GM21528 (cell line): ENCODE measurements around the gene INAFM2.

Source experiments
- ATAC-seq: cut with Tn5 transposase; IDR thresholded peaks from one replicate; pipeline ENCODE4 v1.9.1; 2021; ENCODE audit warnings: mild to moderate bottlenecking, moderate library complexity; ENCODE audit not compliant: unreplicated experiment, low FRiP score

Gene INAFM2

DNA sequence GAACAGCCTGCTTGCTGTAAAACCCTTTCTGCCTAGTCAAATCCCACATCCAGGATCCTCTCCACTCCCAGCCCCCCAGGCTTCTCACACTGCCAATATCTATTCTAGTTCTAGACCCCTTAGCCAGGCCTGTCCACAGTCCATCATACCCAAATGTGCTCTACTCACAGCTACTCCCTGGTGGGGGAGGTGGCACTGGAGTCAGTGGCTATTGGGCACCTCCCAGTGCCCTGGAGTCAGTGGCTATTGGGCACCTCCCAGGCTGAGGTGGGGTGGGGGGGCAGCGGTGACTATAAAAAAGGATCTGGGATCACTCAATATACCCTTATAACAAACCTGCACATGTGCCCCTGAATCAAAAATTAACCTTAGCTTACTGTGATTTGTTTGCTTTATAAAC, 33.8 kb downstream of the INAFM2 start:
- ATAC-seq: no peak

DNA sequence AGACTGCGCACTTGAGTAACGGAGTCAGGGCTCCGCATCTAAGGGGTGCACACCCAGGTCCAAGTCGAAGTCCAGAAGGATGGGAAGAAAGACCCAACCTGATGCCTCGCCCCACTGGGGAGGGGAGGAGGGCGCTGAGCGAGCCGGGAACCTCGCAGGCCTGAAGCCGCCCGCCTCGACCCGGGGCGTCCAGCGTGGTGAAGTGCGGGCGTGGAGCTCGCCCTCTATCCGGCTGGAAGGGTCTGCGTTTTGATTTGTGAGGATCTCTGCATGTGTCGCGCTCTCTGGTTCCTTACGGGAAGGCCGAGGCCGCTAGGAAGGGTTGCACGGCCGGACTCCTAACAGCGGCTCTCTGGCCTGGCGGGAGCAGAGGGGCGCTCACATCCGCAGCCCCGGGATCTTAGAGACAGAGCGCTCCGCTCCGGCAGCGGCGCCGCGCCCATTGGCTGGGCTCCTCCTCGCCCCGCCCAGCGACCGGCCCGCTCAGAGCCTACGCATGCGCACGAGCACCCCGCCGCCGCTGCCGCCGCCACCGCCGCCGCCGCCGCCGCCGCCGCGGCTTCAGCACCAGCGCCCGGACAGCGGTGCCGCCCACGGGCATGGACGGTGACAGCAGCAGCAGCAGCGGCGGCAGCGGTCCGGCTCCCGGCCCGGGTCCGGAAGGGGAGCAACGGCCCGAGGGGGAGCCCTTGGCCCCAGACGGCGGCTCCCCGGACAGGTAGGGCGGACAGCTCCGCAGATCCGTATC, 34.4 kb downstream of the INAFM2 start, which contains the start of gene DISP2:
TSS of gene DISP2 (plus strand) at position 497 of the 748 bp plus-strand sequence. CDS start at position 600, 103 bp downstream.
- ATAC-seq: peak; percentile 66

DNA sequence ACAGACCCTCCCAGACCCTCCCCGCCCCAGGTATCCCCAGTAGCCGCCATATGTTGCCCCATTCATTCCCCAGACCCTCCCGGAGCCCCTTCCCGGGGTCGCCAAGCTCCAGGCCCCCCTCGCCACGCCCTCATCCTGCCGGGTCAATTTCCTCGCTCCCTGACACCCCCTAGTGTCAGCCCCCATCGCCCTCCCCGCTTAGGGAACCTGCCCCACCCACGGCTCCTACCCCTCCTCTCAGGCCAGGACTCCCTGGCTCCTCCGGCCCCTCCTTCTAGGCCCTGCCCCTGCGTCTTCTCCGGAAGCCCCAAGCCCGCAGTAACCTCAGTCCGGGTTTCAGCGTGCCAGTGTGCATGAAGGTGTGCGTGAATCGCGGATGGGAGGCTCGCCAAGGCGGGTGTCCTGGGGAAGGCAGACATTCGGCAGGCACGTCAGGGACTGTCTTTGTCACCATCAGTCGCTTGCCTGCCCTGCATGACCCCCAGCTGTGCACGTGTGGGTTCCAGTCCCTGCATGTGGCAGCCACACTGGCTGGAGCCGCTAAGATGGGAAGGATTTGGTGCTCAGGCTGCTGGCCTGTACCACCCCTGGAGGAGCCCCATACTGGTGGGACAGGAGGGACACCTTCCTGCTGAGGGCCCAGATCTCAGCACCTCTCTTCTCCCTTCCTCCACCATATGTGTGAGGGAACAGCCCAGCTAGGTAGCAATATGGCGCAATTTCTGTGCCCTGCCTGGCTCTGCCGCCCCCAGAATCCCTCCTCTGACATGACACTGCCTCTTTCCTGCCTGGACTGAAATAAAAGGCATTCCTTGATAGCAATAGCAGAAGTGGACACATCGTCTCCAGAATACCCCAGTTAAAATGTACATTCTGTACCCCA, 35.2 kb downstream of the INAFM2 start:
- no peak for ATAC-seq

DNA sequence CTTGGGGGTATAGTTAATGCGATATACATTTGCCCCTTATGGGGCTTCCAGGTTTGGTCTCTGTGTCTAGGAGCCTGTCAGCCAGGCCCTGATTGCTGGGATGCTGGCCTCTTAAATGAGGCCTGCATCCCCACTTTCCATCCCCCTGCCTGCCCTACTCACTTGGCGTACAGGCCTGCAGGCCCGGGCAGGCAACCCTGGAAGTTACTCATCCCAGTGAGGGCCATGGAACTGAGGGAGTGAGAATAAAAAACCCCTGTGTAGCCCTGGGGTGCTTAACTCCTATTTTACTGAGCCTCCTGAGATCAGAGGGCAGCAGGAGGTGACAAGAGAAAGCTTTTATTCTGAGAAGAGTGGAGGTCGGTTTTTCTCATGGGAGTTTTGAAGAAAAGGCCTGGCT, 36.5 kb downstream of the INAFM2 start:
- no peak for ATAC-seq

DNA sequence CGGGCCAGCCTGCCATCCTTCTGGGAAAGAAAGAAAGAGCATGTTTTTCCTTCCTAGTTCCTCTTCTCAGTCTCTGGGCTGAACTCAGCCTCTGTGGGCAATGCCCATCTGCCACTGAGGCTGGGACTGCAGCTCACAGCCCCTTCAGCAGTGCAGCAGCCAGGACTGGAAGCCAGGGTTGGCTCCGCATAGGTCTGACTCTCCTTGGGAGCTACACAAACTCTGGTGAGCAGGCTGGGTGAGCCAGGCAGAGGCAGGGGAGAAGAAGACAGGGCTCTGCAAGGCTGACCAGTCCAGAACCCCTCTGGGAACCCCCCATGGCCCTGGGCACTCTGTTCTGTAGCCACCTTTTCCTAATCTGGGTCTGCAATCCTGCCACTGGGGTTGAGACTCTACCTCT, 38.1 kb downstream of the INAFM2 start:
- no peak for ATAC-seq

DNA sequence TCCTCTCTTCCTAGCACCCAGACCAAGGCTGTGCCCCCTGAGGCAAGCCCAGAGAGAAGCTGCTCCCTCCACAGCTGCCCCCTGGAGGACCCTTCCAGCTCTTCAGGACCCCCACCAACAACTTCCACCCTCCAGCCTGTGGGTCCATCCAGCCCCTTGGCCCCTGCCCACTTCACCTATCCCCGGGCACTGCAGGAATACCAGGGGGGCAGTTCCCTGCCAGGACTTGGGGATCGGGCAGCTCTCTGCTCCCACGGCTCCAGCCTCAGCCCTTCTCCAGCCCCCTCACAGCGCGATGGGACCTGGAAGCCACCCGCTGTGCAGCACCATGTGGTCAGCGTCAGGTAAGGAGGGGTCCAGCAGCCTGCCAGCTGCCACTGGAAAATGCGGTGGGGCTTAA, 40.1 kb downstream of the INAFM2 start:
- ATAC-seq: no peak

DNA sequence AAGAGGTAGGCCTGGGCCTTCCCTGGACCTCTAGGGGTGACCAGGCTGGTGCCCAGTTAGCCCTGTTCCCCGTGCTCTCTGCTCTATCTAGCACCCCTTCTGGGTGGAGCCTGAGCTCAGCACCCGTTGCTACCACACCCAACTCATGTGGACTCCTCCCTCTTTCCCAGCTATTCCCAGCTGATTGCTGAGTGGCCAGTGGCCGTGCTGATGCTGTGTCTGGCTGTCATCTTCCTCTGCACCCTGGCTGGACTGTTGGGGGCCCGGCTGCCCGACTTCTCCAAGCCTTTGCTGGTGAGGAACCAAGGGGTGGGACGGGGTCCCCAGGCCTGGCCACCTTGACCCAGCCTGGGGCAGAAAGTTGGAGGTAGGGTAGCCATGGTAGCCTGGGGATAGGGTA, 40.8 kb downstream of the INAFM2 start:
- no peak for ATAC-seq

DNA sequence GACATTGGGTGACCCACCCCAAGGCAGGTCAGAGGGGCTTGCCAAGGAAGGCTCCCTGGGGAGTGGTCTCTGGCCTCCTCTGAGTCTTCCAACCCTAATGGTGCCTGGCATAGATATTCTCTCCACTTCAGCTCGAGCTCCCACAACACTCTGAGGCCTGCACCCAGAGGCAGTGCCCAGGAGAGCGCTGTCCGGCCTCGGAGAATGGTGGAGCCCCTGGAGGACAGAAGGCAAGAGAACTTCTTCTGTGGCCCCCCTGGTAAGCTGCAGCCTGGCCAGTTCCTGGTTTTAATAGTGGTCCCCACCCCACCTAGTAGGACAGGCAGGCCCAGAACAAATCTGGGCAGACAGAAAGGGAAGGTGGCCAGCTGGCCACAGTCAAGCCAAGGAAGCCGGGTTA, 41.5 kb downstream of the INAFM2 start:
- ATAC-seq: no peak

DNA sequence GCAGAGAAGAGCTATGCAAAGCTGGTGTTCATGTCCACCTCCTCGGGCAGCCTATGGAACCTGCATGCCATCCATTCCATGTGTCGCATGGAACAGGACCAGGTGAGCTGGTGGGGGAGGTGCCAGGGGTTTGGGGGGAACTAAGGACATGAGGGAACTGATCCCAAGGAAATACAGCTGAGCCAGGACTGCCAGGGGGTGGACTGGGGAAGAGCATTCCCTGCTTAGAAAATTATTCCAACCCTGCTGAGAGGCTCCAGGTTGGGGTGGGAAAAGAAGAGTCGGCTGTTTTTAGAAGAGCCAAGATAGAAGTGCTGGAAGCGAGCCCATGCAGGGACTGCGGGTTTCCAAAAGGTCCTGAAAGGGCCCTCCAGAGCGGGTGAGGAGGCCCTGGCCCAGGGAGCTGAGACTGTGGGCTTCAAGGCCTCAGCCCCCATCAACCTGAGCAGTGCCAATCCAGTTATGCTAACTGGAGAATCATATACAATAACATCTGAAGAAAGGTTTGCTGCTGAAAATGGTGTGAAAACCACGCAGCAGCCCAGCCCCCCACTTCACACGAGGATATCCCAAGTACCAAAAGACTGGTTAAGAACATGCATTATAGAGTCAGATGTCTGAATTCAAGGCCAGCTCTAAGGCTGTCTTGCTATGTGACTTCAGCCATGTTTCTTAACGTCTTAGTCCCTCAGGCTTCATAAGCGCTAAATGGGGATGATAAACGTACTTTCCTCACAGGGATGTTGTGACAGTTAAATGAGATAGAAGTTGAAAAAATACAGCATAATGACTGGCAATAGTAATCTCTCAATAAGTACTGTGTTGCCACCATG, 42.3 kb downstream of the INAFM2 start:
- ATAC-seq: no peak

DNA sequence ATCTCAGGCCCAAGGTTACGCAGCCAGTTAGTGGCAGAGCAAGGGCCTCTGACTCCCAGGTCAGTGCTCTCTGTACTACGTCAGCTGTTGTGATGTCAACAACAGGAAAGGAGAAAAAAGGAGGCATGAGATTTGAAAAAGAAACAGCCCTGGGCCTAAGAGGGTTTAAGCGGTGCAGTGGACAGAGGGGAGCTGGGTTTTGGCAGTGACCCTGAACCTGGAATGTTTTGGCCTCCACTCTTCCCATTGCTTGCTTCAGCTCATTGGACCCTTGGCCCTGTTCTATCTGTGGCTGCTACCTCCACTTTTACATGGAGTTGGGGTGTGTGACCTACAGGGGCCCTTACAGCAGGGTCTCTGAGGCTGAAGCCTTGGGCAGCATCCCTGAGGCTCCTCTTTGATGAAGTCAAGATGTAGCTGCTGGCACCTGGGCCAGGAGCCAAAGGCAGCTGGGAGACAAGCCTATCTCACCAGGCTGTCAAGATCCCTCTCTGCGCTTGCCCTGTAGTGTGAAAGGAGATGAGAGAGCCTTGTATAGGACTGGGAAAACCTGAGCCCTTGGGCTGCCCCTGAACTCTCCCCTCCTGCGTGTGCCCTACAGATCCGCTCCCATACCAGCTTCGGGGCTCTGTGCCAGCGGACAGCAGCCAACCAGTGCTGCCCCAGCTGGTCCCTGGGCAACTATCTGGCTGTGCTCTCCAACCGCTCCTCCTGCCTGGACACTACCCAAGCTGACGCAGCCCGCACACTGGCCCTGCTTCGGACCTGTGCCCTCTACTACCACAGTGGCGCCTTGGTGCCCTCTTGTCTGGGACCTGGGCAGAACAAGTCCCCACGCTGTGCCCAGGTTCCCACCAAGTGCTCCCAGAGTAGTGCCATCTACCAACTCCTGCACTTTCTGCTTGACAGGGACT, 43.2 kb downstream of the INAFM2 start:
- no peak for ATAC-seq

DNA sequence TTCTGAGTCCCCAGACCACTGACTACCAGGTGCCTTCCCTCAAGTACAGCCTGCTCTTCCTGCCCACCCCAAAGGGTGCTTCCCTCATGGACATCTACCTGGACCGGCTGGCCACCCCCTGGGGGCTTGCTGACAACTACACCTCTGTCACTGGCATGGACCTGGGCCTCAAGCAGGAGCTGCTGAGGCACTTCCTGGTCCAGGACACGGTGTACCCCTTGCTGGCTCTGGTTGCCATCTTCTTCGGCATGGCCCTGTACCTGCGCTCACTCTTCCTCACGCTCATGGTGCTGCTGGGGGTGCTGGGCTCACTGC, 43.8 kb downstream of the INAFM2 start:
- ATAC-seq: no peak

DNA sequence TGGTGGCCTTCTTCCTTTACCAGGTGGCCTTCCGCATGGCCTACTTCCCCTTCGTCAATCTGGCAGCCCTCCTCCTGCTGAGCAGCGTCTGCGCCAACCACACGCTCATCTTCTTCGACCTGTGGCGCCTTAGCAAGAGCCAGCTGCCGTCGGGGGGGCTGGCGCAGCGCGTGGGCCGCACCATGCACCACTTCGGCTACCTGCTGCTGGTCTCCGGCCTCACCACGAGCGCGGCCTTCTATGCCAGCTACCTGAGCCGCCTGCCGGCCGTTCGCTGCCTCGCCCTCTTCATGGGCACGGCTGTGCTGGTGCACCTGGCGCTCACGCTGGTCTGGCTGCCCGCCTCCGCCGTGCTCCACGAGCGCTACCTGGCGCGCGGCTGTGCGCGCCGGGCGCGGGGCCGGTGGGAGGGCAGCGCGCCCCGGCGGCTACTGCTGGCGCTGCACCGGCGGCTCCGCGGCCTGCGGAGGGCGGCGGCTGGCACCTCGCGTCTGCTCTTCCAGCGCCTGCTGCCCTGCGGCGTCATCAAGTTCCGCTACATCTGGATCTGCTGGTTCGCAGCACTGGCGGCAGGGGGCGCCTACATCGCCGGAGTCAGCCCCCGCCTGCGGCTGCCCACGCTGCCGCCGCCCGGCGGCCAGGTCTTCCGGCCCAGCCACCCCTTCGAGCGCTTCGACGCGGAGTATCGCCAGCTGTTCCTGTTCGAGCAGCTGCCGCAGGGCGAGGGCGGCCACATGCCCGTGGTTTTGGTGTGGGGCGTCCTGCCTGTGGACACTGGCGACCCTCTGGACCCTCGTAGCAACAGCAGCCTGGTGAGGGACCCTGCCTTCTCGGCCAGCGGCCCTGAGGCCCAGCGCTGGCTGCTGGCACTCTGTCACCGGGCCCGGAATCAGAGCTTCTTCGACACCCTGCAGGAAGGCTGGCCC, 44.5 kb downstream of the INAFM2 start:
- ATAC-seq: peak; percentile 77

DNA sequence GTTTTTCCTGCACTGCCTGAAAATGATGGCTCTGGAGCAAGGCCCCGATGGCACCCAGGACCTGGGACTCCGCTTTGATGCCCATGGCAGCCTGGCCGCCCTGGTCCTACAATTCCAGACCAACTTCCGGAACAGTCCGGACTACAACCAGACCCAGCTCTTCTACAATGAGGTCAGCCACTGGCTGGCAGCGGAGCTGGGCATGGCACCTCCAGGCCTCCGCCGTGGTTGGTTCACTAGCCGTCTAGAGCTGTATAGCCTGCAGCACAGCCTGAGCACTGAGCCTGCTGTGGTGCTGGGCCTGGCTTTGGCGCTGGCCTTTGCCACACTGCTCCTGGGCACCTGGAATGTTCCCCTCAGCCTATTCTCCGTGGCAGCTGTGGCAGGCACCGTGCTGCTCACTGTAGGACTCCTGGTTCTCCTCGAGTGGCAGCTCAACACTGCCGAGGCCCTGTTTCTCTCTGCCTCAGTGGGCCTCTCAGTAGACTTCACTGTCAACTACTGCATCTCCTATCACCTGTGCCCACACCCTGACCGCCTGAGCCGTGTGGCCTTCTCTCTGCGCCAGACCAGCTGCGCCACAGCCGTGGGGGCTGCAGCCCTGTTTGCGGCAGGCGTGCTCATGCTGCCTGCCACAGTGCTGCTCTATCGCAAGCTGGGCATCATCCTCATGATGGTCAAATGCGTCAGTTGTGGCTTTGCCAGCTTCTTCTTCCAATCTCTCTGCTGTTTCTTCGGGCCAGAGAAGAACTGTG, 45.4 kb downstream of the INAFM2 start:
- ATAC-seq: no peak

DNA sequence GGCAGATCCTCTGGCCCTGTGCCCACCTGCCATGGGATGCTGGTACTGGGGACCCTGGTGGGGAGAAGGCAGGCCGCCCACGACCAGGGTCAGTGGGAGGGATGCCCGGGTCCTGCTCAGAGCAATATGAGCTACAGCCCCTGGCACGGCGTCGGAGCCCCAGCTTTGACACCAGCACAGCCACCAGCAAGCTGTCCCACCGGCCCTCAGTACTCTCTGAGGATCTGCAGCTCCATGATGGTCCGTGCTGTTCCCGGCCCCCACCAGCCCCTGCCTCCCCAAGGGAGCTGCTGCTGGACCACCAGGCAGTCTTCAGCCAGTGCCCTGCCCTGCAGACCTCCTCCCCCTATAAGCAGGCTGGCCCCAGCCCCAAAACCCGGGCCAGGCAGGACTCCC, 46.0 kb downstream of the INAFM2 start:
- no peak for ATAC-seq

DNA sequence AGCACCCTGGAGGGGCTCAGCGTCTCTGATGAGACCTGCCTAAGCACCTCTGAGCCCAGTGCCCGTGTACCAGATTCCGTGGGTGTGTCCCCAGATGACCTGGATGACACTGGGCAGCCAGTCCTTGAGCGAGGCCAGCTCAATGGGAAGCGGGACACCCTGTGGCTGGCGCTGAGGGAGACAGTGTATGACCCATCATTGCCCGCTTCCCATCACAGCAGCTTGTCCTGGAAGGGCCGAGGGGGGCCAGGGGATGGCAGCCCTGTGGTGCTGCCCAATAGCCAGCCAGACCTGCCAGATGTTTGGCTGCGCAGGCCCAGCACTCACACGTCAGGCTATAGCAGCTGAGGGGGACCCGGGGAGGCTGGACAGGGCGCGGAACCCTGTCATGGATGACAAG, 46.5 kb downstream of the INAFM2 start:
- no peak for ATAC-seq

DNA sequence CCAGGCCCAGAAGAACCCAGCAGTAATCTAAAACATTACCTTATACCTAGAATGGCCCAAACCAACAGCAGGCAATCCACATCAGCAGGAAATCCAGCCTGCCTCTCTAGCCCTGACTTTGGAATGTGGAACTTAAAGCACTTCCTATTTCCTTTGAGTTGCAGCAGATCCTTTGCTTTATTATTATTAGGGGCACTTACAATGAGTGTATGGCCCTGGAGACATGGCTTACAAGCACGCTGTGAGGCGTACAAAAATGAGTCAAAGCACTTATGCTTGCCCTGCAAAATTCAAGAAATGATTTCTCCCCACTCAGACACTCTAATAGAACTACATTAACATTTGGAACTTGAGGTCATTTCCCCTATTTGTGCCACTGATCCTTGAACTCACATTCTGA, 49.5 kb downstream of the INAFM2 start:
- no peak for ATAC-seq
